Mesothelial cell of epicardium (in vitro differentiated cells): Measurements from ENCODE around the gene DNAJC6. TPM values are rescaled to one million over a fixed set of nuclear protein-coding genes. Genes with fewer than 3 reads are reported as not detected.
A peak's percentile ranks its signal among the peaks of the same experiment; 100 is the strongest.

ENCODE experiments used
- DNase-seq, 2 experiments: peaks; one replicate each; pipeline ENCODE4 v3.0.0; 2021; ENCODE audit warnings: low spot score in 2 of 2; ENCODE audit not compliant: unreplicated experiment in 2 of 2
- H3K27ac Mint-ChIP-seq: 2 replicates; pipeline ENCODE4 v1.8.0; 2021; ENCODE audit warnings: mixed read lengths
- H3K27me3 Mint-ChIP-seq: 2 replicates; pipeline ENCODE4 v1.8.0; 2021; ENCODE audit warnings: low read depth, mixed read lengths
- H3K36me3 Mint-ChIP-seq: 2 replicates; pipeline ENCODE4 v1.8.0; 2021; ENCODE audit warnings: mixed read lengths
- H3K4me1 Mint-ChIP-seq: 2 replicates; pipeline ENCODE4 v1.8.0; 2021; ENCODE audit warnings: mixed read lengths
- H3K4me3 Mint-ChIP-seq: 2 replicates; pipeline ENCODE4 v1.8.0; 2021; ENCODE audit warnings: mild to moderate bottlenecking, moderate library complexity, mixed read lengths
- H3K9me3 Mint-ChIP-seq: 2 replicates; pipeline ENCODE4 v1.8.0; 2021; ENCODE audit warnings: mixed read lengths
- CTCF ChIP-seq: fragments of 200-600 bp; sonication (generic); IDR thresholded peaks from one replicate; pipeline ENCODE4 v1.5.0; 2021; ENCODE audit warnings: antibody characterized with exemption; ENCODE audit not compliant: unreplicated experiment
- total RNA-seq: library from RNA; stranded (reverse); gene quantifications from 3 replicates; pipeline ENCODE4 v1.2.1, GENCODE V29; 2021

The DNAJC6 gene
- total RNA-seq, 1 donor from 2014 or later = 19.4 TPM

- Mint-ChIP-seq H3K27me3 (no peaks in the 10 kb centered on the region), H3K4me1 (peaks cover 44% of the 10 kb centered on the region), H3K27ac (peak overlapping the region; percentile 94), H3K36me3 (no peaks in the 10 kb centered on the region), H3K9me3 (no peaks in the 10 kb centered on the region), H3K4me3 (no peak overlapping the region)
- DNase-seq = no peak
- no peak for TF ChIP-seq CTCF
Observed at GRCh38 chr1:65417729-65418128, 108.4 kb downstream of the DNAJC6 start.

- Mint-ChIP-seq H3K9me3 (no peaks in the 10 kb centered on the region), H3K27ac (peak overlapping the region; percentile 94), H3K27me3 (no peaks in the 10 kb centered on the region), H3K4me3 (no peak overlapping the region), H3K4me1 (peaks cover 44% of the 10 kb centered on the region), H3K36me3 (no peaks in the 10 kb centered on the region)
- DNase-seq = no peak
- no peak for TF ChIP-seq CTCF
Observed at GRCh38 chr1:65418522-65419185, 109.3 kb downstream of the DNAJC6 start.

- peak; percentile 97 to 99 for DNase-seq
- Mint-ChIP-seq H3K27ac (peak overlapping the region; percentile 99), H3K36me3 (peaks cover 4% of the 10 kb centered on the region), H3K9me3 (no peaks in the 10 kb centered on the region), H3K4me3 (no peak overlapping the region), H3K27me3 (no peaks in the 10 kb centered on the region), H3K4me1 (peaks cover 40% of the 10 kb centered on the region)
- TF ChIP-seq CTCF = no peak
Observed at GRCh38 chr1:65419681-65420589, 110.6 kb downstream of the DNAJC6 start.

DNA sequence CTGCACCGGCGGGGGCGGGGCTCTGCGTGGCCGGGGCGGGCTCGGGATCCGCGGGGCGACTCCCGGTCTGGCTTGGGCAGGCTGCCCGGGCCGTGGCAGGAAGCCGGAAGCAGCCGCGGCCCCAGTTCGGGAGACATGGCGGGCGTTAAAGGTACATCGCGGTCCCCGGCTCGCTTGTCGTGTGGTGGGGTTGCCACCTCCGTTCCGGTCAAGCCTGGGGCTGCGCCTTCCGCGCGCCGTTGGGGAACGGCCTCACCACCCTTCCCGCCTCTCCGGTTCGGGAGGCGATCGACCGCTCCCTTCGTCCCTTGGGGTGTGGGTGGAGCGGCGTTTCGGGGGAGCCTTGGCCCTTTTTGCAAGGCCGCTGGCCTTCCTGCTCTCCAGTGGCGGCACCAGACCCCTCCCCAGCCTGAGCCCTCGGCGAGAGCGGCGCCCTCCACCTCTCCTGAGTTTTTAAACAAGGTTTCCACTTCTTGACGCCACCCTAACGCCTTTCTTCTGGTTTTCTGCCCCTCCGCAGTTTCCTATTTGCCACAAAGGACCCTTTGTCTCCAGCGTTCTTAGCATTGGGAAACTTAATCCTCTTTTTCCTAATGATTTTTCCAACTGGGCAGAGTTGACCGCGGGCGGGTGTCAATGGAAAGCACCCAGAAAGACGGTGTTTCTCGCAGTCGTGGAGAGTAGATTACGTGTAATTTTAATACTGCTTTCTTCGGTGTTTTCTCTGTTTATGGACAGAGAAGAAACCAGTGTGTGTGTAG, 111.4 kb downstream of the DNAJC6 start, which contains the start of the genes LEPR and LEPROT:
LEPR (plus strand) TSS at position 79 of the 761 bp plus-strand sequence. CDS start 144,898 bp downstream, outside the sequence.
LEPROT (plus strand) TSS at position 79 of the 761 bp plus-strand sequence; CDS start at position 136, 57 bp downstream.
- H3K4me1 Mint-ChIP-seq = peaks cover 33% of the 10 kb centered on the region
- H3K4me3 Mint-ChIP-seq = no peak within 1 kb of the TSS
- no peak for TF ChIP-seq CTCF
- peaks cover 12% of the 10 kb centered on the region for H3K36me3 Mint-ChIP-seq
- peak within 1 kb of the TSS; percentile 99 for H3K27ac Mint-ChIP-seq
- DNase-seq = no peak
- no peaks in the 10 kb centered on the region for H3K27me3 Mint-ChIP-seq
- H3K9me3 Mint-ChIP-seq = no peaks in the 10 kb centered on the region

GRCh38 chr1:65421351-65422025, 112.1 kb downstream of the DNAJC6 start:
- Mint-ChIP-seq H3K36me3 (peaks cover 19% of the 10 kb centered on the region), H3K9me3 (no peaks in the 10 kb centered on the region), H3K4me3 (no peak overlapping the region), H3K27ac (no peak overlapping the region), H3K27me3 (no peaks in the 10 kb centered on the region), H3K4me1 (peaks cover 31% of the 10 kb centered on the region)
- no peak for TF ChIP-seq CTCF
- no peak for DNase-seq
